Mononuclear cell (primary cell): ENCODE measurements around the gene MYO16. TPM values are rescaled to one million over a fixed set of nuclear protein-coding genes. Genes with fewer than 3 reads are reported as not detected.
"Not testable (repeated sequence)": the region's sequence is repeated elsewhere in the genome, so short reads cannot be mapped to it uniquely, and the experiment has no call there.

Source experiments
- H3K27me3 ChIP-seq: 2 replicates; pipeline ENCODE4 v1.6.0; 2011; ENCODE audit warnings: low read length, control low read depth; ENCODE audit not compliant: insufficient read depth
- H3K4me1 ChIP-seq: 2 replicates; pipeline ENCODE4 v1.5.1; 2011; ENCODE audit warnings: mild to moderate bottlenecking, low read length, control low read depth; ENCODE audit not compliant: insufficient read depth
- H3K4me3 ChIP-seq: 2 replicates; pipeline ENCODE4 v1.5.1; 2011; ENCODE audit warnings: mild to moderate bottlenecking, low read length, moderate library complexity
- H3K9me3 ChIP-seq: 2 replicates; pipeline ENCODE4 v1.5.1; 2011; ENCODE audit warnings: low read depth, mild to moderate bottlenecking, control low read depth, low read length
- total RNA-seq: library from RNA; depleted of rRNA; stranded (reverse); fragments of >200 nt; gene quantifications from one replicate; pipeline ENCODE4 v1.2.3, GENCODE V29; 2012

The MYO16 gene
- total RNA-seq, 1 donor, result 0.94 TPM

DNA sequence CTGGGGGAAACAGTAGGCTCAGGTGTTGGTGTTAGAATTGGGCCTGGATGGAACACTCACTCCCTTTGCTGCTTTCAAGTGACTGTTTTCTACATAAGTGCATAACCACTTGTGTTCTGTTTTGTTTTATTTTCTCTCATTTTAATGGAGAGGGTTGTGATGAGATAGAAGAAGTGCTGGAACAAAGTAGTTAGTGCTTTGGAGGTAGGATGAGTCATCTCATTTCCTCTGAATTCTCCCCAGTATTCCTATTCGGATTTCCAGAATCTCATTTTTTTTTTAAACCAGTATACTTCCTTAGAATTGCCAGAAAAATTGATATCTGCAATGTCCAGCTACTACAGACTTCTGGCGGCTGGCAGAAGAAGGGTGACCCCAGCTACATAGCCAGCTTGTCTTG, 575.9 kb downstream of the MYO16 start:
- no peak overlapping the region for H3K4me3 ChIP-seq
- H3K27me3 ChIP-seq, result no peaks in the 10 kb centered on the region
- no peaks in the 10 kb centered on the region for H3K4me1 ChIP-seq
- H3K9me3 ChIP-seq, result no peaks in the 10 kb centered on the region

DNA sequence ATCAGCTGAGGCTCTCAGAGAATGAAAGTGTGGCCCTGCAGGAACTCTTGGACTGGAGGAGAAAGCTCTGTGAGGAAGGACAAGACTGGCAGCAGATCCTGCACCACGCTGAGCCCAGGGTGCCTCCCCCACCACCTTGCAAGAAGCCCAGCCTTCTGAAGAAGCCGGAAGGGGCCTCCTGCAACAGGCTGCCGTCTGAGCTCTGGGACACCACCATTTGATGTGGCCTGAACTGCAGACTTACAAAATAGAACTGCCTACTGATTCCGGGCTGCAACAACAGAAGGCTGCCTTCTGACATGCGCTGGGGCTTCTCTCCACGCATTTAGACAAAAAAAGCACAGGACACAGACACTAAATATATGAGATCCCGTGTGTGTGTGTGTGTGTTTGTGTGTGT, 577.2 kb downstream of the MYO16 start:
- Histone ChIP-seq H3K4me3 (no peak overlapping the region), H3K4me1 (no peaks in the 10 kb centered on the region), H3K9me3 (no peaks in the 10 kb centered on the region), H3K27me3 (no peaks in the 10 kb centered on the region)

DNA sequence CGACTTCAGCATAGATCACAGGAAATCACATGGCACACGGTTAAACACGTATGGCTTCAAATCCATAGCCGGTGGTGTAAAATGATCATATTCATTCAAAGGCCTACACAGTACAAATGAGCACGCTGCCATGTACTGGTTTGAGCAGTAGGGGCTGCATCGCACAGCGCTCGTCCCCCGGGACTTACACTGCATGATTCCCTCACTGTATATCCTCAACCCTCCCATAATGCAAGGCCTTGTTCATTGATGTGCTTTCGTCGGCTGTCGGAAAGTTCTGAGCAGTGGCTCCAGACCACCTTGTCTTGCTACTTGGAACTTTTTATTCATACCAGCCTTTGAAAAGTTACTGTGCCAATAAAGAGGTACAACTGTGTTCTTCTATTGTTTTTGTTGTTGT, 578.2 kb downstream of the MYO16 start:
- no peaks in the 10 kb centered on the region for H3K9me3 ChIP-seq
- no peak overlapping the region for H3K4me3 ChIP-seq
- no peaks in the 10 kb centered on the region for H3K27me3 ChIP-seq
- no peaks in the 10 kb centered on the region for H3K4me1 ChIP-seq

DNA sequence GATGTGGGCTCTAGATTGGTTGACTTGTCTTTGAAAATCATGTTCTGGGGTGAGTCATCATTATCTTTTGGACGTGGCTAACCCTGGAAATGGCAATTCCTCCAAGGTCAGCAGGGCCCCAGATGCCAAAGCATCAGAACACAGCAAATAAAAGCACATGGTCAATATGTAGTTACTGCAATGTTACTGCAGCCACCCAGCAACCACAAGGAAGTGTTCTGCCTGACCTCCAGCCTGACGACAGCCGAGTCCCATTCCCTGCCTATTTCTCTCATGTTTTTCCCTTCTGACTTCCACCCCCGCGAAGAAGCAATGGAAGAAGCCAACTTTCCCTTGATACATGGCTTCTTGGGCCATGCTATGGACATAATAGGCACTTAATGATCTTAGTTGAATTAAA, 579.1 kb downstream of the MYO16 start:
- Histone ChIP-seq H3K27me3 (no peaks in the 10 kb centered on the region), H3K4me3 (no peak overlapping the region), H3K9me3 (no peaks in the 10 kb centered on the region), H3K4me1 (no peaks in the 10 kb centered on the region)

DNA sequence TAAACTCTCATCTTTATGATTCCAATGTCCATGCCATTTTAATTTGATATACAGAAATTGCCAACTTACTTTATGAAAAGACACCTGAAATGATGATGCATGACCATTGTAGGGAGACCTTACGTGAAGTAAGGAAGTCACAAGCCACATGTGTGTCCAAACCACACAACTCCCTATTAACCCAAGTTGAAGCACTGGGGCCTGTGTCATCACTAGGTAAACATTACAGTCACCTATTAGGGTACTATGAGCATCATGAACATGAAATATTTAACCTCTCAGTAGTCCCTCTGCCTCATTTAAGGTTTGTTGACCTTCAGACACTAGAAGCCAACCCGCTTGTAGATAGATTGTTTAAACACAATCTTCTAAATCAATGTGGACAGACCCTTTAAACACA, 580.1 kb downstream of the MYO16 start:
- no peak overlapping the region for H3K4me3 ChIP-seq
- H3K4me1 ChIP-seq, result no peaks in the 10 kb centered on the region
- no peaks in the 10 kb centered on the region for H3K27me3 ChIP-seq
- no peaks in the 10 kb centered on the region for H3K9me3 ChIP-seq

DNA sequence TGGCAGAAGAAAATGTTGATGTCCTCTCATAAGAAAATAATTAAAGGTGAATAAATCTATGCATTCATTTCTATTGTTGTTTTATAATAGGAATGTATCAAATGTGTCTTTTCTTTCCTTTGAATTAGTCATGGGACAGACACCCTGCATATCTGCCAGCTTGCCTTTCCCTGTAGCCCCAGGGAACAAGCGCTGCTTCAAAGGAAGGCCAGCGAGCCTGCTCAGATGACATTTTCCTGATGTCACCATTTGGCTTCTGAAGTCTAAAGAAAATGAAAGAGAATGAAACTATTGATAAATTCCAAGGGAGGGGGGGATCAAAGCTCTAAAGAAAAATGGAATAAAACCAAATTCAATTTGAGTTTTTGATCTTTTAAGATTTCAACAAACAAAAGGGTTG, 582.2 kb downstream of the MYO16 start:
- no peaks in the 10 kb centered on the region for H3K9me3 ChIP-seq
- no peaks in the 10 kb centered on the region for H3K4me1 ChIP-seq
- H3K27me3 ChIP-seq, result no peaks in the 10 kb centered on the region
- no peak overlapping the region for H3K4me3 ChIP-seq

DNA sequence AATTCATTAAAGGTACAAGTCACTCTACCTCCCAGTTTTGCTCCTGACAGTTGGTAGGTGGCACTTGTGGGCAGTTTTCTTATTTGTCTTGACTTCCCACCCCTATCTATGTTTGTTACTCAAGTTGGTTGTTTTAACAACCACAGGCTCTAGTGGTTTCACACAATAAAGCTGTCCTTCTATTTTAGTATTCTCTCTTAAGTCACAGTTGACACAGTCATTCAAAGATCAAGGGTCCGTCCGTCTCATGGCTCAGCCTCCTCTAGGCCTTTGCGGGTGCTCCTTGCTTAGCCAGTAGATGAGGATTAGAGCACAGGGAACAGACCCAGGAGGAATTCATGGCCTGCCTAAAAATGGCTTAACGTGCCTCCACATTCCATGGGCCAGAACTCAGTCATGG, 583.2 kb downstream of the MYO16 start:
- Histone ChIP-seq H3K9me3 (no peaks in the 10 kb centered on the region), H3K4me1 (no peaks in the 10 kb centered on the region), H3K4me3 (no peak overlapping the region), H3K27me3 (no peaks in the 10 kb centered on the region)

DNA sequence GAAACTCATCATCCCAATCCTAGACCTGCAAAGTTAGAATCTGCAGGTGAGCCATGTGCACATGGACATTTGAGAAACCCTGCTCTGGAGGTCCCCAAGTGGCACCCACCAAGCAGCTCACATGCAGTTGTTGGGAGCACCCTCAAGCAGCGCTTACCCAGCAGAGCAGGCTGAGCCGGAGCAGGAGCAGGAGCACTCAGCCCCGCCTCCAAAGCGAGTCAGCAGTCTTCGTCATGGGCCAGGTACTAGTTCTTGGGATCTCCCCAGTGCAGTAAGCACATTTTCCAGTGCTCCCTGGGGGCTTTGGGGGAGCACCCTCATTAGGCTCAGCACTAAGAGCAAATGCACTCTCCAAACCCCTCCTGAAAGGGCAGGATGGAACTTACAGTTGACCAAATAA, 584.3 kb downstream of the MYO16 start:
- H3K4me3 ChIP-seq, result no peak overlapping the region
- no peaks in the 10 kb centered on the region for H3K9me3 ChIP-seq
- H3K4me1 ChIP-seq, result no peaks in the 10 kb centered on the region
- H3K27me3 ChIP-seq, result no peaks in the 10 kb centered on the region

DNA sequence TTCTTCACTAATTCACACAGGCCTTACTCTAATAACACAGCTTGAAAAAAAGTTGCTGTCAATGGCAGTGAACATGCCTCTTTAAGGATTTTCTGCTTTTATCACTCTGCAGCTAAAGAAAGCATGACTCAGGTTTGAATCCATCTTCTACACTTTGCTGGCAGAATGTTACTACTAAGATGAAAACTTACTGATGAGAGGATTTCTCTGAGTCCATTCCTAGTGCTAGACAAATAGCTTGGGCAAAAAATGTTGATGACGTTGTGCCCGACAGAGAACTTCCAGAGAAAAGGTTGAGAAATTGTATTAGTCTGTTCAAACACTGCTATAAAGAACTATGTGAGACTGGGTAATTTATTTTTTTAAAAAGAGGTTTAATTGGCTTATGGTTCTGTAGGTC, 585.0 kb downstream of the MYO16 start:
- Histone ChIP-seq H3K4me1 (no peaks in the 10 kb centered on the region), H3K9me3 (no peaks in the 10 kb centered on the region), H3K4me3 (no peak overlapping the region), H3K27me3 (no peaks in the 10 kb centered on the region)

DNA sequence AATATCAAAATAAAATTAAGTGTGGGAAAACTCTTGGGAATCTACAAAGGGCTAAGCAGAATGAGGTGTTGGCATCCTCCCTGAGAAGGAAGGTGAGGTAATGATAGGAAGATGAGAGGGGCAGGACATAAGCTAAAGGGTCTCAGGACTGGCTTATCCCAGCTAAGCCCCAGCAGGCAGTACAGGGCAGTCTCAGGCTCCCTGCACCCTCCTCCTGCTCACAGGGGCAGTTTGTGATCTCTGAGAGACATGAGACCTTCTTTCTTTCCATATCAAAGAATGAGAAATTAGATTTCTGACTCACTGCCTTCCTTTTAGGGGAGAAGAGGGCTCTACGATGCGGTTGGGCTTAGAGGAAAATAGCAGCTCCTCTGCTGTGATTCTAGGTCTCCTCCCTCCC, 586.0 kb downstream of the MYO16 start:
- no peak overlapping the region for H3K4me3 ChIP-seq

DNA sequence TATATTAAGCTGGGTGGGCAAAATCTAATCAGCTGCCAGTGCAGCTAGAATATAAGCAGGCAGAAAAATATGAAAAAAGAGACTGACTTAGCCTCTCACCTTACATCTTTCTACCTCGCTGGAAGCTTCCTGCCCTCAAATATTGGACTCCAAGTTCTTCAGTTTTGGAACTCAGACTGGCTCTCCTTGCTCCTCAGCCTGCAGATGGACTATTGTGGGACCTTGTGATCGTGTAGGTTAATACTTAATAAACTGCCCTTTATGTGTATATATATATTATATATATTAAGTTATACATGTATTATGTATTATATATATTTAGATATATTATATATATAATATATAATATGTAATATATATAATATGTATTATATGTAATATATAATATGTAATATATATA, 588.1 kb downstream of the MYO16 start:
- not testable (repeated sequence) for H3K4me3 ChIP-seq, H3K9me3 ChIP-seq, H3K4me1 ChIP-seq, H3K27me3 ChIP-seq

More for the DNA sequence above, 586.0 kb downstream of the MYO16 start:
- no peaks in the 10 kb centered on the region for H3K9me3 ChIP-seq
- no peaks in the 10 kb centered on the region for H3K4me1 ChIP-seq
- H3K27me3 ChIP-seq, result no peaks in the 10 kb centered on the region

DNA sequence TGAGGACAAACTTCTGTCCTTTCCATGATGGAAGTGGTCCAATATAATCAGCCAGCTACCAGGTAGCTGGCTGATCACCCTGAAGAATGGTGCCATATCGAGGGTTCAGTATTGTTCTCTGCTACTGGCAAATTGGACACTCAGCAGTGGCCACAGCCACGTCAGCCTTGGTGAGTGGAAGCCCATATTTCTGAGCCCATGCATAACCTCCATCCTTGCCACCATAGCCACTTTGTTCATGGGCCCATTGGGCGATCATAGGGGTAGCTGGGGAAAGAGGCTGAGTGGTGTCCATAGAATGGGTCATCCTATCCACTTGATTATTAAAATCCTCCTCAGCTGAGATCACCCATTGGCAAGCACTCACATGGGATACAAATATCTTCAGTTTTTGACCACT, 591.2 kb downstream of the MYO16 start:
- H3K4me3 ChIP-seq, result no peak overlapping the region
- H3K4me1 ChIP-seq, result no peaks in the 10 kb centered on the region
- no peaks in the 10 kb centered on the region for H3K9me3 ChIP-seq
- H3K27me3 ChIP-seq, result no peaks in the 10 kb centered on the region

DNA sequence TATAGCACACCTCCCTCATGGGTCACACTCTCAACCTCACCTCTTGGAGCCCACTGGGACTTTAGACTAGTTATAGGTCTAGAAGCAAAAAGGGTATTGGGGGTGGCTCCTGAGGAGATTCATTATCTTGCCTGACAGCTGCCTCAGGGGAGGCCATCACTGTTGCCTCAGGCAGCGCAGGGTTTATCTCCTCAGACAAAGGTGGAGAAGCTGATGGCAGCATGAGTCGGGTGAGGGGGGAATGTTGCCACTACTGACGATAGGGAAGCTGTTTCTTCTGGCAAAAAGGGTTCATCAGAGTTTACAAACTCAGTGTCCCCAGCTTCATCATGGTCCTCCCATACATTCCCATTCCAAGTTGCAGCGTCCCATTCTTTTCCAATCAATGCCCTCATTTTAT, 594.6 kb downstream of the MYO16 start:
- no peaks in the 10 kb centered on the region for H3K9me3 ChIP-seq
- H3K27me3 ChIP-seq, result no peaks in the 10 kb centered on the region
- no peak overlapping the region for H3K4me3 ChIP-seq
- H3K4me1 ChIP-seq, result no peaks in the 10 kb centered on the region

DNA sequence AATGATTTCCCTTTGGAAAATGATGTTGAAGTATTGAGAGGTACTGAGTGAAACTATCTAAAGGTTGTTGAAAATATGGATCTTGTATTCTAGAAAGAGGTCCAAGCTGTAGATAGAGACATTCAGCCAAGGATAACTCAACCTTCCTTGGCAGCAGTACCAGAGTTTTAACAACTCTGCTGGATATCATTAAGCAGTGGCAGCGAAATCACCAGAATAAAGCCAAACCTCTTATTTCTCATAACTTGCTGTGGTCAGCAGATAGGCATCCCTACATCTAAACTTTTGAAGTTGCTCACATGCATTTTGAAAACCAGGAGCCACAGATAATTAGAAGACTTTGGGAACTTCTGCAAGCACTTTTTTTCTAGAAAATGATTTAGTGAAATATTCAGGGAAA, 597.2 kb downstream of the MYO16 start:
- no peak overlapping the region for H3K4me3 ChIP-seq
- no peaks in the 10 kb centered on the region for H3K9me3 ChIP-seq
- H3K4me1 ChIP-seq, result no peaks in the 10 kb centered on the region
- no peaks in the 10 kb centered on the region for H3K27me3 ChIP-seq

DNA sequence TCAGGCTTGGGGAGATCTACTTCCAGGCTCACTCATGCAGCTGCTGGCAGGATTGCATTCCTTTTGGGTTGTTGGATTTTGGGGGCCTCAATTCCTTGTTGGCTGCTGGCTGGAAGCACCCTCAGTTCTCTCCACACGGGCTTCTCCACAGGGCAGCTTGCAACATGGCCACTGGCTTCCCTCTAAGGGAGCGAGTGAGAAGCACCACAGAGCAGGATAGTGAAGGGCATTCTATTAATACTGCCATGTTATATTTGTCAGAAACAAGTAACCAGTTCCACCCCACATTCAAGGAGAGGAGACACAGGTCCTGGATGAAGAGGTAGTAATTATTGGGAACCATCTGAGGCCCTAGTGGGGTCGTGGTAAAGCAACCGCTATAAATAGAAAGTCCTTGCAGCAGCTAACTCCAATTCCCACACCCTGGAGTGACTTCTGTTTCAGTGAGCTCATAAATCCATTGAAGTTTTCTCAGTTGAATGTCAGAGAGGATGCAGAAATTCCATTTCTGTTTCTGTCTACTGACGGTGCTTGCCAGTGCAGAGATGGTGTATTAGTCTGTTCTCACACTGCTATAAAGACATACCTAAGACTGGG, 598.0 kb downstream of the MYO16 start:
- H3K4me3 ChIP-seq, result no peak overlapping the region
- H3K27me3 ChIP-seq, result no peaks in the 10 kb centered on the region
- H3K9me3 ChIP-seq, result no peaks in the 10 kb centered on the region
- H3K4me1 ChIP-seq, result no peaks in the 10 kb centered on the region

DNA sequence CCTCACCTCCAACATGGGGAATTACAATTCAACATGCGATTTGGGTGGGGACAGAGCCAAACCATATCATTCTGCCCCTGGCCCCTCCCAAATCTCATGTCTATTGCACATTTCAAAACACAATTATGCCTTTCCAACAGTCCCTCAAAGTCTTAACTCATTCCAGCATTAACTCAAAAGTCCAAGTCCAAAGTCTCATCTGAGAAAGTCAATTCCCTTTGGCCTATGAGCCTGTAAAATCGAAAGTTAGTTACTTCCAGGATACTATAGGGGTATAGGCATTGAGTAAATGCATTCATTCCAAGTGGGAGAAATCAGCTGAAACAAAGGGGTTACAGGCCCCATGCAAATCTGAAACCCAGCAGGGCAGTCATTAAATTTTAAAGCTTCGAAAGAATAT, 598.8 kb downstream of the MYO16 start:
- no peak overlapping the region for H3K4me3 ChIP-seq
- H3K4me1 ChIP-seq, result no peaks in the 10 kb centered on the region
- H3K9me3 ChIP-seq, result no peaks in the 10 kb centered on the region
- no peaks in the 10 kb centered on the region for H3K27me3 ChIP-seq

DNA sequence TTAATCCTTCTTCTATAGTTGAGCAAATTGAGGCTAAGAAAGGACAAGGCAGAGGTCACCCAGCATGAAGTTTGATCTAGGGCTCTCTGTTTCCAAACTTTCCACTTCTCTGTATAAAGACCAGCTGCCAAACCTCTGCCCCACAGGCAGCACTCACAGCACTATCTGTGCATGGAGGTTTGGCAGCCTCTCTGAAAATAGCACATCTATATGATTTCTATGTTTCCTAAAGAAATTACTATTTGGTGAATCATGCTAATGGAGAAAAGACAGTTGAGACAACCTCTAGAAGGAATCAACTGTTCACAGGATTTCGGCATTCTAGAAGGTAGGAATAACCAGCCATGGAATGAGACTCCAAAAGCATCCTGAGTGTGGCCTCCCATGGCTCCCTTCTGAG, 602.5 kb downstream of the MYO16 start:
- H3K4me3 ChIP-seq, result no peak overlapping the region
- no peaks in the 10 kb centered on the region for H3K4me1 ChIP-seq
- H3K27me3 ChIP-seq, result no peaks in the 10 kb centered on the region
- H3K9me3 ChIP-seq, result no peaks in the 10 kb centered on the region
